SH-SY5Y (cell line): Measurements from ENCODE around the gene SV2B.

Experiments used
- GATA2 ChIP-seq: IDR thresholded peaks from 2 replicates; pipeline ENCODE4 v1.6.1; 2011; ENCODE audit warnings: mild to moderate bottlenecking, low read depth, low read length
- GATA3 ChIP-seq: IDR thresholded peaks from 2 replicates; pipeline ENCODE4 v1.6.1; 2011; ENCODE audit warnings: low read depth, mild to moderate bottlenecking, low read length, moderate library complexity

SV2B gene

DNA sequence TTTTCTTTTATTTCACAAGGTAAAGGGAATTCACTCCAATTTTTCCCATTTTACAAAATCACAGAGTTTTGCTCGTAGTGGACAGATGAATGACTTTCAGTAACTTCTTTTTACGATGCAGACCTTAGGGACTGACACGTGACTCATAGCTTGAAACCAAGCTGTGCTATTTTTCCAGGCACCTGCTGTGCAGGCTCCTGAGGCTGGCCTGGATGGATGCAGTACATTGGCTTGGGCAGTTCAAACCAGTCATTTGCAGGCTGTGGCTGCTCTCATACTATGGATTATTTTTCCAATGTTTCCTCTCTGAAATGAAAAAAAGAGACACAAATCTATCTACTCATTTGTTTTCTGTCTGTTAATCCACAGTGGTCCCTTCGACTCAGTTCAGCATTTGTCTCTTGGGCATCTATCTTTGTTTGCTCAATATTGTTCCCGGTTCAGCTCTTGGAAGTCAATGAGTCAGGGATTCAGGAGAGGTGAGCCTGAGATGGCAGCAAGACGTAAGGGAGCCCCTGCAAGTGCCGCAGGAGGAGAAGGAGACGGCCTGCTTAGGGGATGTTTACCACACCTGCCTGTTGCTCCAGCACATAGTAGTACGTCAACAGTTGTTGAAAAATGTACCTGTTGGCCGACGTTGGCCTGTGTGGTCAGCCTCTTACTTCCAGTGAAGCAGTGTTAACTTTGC is 92.8 kb downstream of the SV2B start:
- no peak for TF ChIP-seq GATA2
- no peak for TF ChIP-seq GATA3

DNA sequence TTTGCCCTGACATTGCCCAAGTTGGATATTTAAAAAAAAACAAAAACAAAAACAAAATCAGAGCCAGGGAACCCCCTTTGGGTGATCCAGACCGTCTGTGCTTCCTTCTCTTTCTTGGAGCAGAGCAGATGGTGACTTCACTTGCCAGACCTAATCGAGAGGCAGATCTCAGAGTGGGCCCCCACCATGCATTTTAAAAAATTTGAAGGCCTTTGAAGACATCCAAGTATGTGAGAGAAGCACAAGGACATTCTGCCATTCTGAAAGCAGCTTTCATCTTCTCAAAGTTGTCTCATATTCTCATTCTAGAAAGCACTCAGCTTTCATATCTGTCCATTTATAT is 93.3 kb downstream of the SV2B start:
- TF ChIP-seq GATA2 (no peak), GATA3 (no peak)

DNA sequence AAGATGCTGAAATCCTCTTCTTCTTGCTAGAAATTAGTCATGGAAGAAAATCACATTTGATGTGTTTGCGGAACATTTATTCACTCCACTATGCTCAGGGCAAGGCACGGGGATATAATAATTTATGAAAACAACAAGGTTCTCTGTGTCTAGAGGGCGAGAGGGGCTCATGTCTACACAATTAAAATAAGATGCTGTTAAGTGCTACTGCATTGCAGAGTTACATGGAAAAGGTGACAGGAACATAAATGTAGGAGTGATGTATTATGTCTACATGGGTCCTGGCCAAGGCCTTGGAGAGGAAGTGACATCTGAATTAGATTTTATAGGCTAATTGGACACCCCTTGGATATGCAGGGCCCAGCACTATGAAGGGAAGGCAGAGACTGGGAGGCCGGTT is 96.1 kb downstream of the SV2B start:
- TF ChIP-seq GATA2 (no peak), GATA3 (no peak)

DNA sequence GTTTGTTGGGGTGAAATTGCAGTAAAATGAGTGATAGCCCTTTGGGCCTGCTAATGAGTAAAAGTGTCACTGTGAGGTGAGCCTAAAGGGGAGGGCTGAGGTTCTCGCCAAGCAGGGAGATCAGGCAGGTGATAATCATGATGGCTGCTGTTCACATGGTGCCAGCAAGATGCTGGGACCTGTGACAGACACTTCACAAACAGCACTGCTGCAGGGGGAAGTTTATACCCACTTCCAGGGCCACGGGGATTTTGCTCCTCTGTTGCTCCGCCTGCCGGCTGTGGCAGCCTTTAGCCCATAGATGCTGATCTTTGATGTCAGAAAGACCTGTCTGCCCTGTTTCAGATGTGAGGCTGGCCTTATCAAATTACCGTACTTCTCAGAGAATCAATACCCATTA is 96.7 kb downstream of the SV2B start:
- TF ChIP-seq GATA2 (peak; percentile 57), GATA3 (no peak)

DNA sequence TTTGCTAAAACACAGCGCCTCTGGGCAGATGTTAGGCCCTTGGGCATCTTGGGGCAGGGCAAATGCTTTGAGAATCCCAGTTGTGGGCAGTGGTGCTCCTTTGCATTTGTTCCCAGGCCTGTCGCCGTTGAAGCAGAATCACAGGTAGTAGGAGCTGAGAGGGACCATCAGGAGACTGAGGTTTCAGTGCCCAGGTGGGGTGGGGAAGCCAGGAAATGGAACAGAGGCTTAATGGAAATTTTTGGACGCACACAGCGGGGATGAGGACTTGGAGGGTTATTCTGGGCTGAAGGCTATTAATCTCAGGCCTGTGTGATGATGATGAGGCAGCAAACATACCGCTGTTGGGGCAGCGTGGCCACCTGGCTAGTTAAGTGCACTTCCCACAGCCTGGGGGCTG is 99.5 kb downstream of the SV2B start:
- TF ChIP-seq GATA3 (no peak), GATA2 (no peak)

DNA sequence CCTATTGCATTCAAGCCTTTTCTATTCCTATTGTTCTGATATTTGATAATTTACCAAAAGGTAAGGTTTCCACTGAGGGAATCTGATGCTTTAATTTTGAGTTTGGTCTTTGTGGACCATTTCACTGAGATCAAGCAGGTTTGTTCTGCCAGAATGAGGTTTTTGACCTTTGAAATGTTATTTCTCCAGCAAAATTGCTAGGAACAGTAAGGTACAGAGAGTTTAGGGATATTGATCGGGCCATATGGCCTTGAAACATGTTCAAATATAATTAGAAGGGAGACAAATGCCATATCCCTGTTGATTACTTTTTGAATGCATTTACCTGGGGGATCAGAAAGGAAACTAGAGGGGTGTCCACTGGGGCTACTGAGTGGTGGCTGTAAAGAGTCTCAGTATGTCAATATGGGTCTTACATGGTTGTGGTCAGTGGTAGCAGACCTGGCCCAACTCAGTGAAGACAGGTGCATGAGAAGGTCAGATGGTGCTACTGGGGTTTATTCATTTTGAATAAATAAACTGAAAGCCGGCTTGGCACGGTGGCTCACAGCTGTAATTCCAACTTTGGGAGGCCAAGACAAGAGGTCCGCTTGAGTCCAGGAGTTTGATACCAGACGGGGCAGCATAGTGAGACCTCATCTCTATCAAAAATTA is 100.2 kb downstream of the SV2B start:
- TF ChIP-seq GATA3: no peak
- TF ChIP-seq GATA2: no peak

GRCh38 chr15:91202510-91203102 is 102.5 kb downstream of the SV2B start:
- TF ChIP-seq GATA2: no peak
- no peak for TF ChIP-seq GATA3

GRCh38 chr15:91203619-91204203 is 103.7 kb downstream of the SV2B start:
- TF ChIP-seq GATA3 (no peak), GATA2 (no peak)

DNA sequence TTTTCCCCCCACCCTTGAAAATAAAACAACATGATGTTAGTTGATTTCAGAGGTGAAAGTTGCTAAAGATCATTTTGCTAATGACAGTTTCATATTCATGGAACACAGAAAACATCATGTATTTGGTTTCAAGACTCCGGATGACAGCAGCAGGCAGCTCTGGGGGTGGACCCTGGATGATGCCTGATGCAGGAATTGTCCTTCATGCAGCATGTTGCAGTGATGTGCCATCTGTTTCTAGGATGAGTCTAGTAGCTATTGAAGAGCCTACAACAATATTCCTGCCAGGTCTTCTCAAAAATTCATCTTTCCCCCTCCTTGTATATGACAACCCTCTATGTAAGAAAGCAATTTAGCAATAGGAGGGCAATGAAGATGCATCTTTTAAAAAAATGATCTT is 108.3 kb downstream of the SV2B start:
- no peak for TF ChIP-seq GATA3
- TF ChIP-seq GATA2: no peak

DNA sequence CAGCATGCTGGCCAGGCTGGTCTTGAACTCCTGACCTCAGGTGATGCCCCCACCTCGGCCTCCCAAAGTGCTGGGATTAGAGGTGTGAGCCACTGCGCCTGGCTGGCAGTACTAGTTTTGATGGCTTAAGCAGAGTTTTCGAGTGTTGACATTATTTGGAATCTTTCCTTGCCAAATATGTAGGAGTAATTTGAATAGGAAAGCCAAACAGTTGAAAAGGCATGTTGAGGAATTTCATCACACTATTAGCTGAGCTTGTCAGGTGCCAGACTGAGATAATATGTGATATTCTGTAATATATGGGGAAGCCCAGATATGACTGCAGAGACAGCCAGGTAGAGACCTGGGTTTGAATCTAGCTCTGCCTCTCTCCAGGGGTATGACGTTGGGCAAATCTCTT is 109.3 kb downstream of the SV2B start:
- no peak for TF ChIP-seq GATA3
- TF ChIP-seq GATA2: no peak

- TF ChIP-seq GATA2 (no peak), GATA3 (no peak)
Observed at GRCh38 chr15:91209726-91210125, 109.7 kb downstream of the SV2B start.

- TF ChIP-seq GATA3: no peak
- TF ChIP-seq GATA2: no peak
Observed at GRCh38 chr15:91214675-91215590, 114.9 kb downstream of the SV2B start.

DNA sequence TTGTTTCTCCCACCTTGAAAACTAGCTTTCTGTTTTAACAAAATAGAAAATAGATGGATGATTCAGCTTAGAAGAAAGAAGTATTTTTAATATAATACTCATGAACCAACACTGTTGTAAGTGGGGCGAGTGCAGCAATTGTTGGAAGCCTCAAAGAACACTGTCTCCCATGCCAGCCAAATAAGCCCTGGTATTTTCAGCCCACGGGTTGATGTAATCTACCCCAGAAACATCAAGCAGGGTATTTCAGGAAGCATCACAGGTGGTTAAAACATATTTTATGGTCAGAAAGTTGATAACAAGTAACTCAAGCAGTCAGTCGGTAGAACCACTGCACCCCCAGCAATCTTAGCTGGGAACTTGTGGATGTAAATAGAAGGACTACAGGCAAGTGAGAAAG is 115.9 kb downstream of the SV2B start:
- TF ChIP-seq GATA3 (no peak), GATA2 (no peak)

- no peak for TF ChIP-seq GATA2
- no peak for TF ChIP-seq GATA3
Observed at GRCh38 chr15:91219206-91219605, 119.1 kb downstream of the SV2B start.
